CD4-positive, alpha-beta T cell treated with Interleukin-4 for 1 hour (primary cell): Measurements from ENCODE around the gene CFAP74.

Experiments used
- DNase-seq, 2 donors: peaks; one replicate each; pipeline ENCODE4 v3.0.0-alpha.2; 2020 to 2022

Gene CFAP74

DNA sequence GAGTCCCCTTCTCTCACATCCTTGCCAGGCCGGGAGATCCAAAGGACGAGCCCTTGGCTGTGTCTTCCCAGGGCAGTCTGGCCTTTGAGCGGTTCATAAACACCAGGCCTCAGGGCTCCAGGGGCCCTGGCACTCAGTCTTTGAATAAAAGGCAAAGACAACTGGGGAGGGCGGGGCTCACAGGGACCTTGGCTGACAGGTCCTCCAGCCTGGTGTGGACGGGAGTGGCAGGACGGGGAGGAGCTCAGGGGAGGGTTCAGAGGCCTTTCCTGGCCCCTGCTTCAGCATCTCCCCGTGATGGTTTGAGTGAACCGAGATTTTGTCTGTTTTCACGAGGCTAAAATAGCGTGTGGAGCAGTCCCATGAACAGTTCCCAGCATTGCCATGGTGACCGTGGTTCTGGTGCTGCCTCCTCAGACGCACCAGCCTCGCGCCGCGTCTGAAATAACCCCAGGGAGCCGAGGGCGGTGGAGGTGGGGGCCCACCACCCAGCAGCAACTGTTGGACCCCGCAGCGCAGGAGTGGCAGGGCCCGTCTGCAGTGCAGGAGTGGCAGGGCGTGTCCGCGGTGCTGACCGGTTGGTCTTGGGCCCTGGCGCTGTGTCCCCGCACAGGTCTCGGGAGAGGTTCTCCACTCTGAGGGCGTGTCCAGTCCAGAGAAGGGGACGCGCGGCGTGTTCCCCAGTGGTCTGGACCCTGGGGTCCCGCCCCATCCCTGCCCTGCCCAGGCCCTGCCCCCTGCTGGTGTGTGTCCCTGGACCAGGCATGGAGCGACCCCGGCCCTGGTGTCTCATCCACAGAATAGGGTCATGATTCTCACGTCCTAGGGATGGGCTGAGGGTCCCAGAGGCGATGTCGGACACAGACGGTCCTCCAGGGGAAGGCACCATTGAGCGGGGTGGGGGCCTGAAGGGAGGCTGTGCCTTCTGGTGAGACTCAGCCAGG lies 39.5 kb upstream of the CFAP74 start:
- no peak for DNase-seq

DNA sequence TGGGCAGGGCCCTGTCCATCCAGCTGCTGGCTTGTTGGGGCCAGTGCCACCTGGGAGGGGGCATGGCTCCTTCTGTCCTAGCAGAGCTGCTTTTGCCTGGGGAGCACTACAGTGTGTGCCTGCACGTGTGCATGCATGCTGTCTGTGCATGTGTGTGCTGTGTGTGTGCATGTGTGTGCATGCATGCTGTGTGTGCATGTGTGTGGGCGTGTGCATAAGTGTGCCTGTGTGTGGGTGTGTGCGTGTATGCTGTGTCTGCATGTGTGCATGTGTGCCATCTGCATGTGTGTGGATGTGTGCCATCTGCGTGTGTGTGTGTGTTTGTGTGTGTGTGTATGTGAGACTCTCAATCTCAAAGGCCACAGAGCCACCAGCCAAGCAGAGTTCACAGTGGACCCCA lies 38.3 kb upstream of the CFAP74 start:
- DNase-seq, result no peak

DNA sequence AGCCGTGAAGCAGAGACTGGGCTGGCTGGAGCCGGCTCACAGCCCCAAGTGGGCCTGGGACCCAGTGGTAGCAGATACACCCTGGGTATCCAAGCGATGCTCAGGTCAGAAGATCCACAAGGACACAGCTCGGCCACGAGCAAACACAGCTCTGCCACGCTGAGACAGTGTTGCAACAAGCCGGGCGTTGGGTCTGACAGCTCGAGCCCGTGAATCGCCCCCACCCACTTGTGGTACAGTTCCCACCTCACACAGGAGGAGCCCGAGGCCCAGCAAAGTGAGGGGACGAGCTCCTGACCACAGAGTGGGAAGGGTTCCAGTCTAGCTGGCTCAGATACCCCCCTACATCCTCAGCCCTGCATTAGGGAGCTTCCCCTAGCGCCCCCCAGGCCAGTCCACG lies 37.7 kb upstream of the CFAP74 start:
- DNase-seq, result no peak

DNA sequence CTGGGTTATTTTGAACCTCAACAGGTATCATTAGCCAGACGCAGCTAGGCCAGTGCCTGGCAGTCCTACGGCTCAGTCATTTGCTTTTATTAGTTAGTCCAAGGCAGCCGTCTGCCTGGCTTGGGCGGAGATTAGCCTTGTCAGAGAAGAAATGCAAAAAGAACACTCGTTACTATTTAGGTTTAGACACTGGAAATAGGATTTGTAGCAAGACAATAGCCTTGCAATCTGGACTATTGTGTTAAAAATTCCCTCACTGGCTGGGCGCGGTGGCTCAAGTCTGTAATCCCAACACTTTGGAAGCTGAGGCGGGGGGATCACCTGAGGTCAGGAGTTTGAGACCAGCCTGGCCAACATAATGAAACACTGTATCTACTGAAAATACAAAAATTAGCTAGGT lies 35.7 kb upstream of the CFAP74 start:
- no peak for DNase-seq

DNA sequence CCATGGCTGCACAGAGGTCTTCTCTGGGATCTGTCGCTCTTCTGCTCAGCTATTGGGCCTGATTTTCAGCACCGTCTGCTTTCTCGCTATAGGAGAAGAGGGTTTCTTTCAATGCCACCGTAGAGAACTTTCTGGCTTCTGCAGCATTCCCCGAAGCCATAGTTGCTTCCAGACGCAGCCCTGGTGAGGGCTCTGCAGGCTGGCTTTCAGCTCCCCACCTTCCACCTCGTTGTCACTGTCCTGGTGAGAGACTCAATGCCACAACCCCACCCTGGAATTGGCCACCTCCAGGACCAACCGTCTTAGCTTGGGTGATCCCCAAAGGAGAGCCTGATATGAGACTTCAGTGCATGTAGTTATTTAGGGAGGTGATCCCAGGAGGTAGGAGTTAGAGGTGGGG lies 34.6 kb upstream of the CFAP74 start:
- no peak for DNase-seq

DNA sequence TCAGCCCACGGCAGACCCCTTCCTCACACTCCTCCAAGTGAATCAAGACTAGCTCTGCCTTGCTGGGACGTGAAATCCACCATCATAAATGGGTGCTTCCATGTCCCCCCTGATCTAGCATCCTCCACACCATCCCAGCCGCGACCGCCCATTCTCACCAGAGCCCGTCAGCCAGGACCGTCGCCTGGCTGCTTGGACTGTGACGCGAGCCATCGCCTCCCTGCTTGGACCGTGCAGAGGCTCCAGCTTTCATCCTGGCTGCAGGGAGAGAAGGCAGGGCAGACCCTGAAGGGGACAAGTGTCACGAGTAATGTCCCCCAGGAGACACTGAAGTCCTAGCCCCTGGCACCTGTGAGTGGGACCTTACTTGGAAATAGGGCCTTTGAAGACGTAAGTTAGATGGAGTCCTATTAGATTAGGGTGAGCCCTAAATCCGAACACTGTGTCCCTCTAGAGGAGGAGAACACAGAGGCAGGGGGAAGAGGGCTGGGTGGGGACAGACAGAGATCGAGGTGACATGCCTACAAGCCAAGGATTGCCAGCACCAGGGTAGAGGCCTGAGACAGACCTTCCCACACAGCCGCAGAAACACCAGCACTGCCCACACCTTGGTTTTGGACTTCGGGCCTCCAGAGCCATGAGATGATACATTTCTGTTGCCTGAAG lies 33.9 kb upstream of the CFAP74 start:
- DNase-seq, result no peak

DNA sequence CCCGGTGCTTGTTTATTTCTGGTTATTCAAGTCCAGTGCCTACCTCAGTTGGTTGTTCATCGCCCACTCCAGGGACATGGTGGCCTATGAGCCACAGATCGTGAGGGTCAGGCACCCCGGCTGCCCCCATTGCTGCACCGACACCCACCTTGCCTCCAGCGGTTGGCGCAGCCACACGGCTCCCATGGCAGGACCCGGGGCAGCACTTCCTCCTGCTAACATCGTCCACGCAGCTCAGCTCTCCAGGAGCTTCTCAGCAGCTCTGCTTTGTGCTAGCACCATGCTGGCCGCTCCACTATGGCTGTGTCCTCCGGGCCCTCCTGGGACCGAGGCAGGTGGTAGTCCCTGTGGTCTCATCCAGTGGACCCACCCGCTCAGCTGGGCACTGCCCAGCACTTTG lies 32.7 kb upstream of the CFAP74 start:
- no peak for DNase-seq

DNA sequence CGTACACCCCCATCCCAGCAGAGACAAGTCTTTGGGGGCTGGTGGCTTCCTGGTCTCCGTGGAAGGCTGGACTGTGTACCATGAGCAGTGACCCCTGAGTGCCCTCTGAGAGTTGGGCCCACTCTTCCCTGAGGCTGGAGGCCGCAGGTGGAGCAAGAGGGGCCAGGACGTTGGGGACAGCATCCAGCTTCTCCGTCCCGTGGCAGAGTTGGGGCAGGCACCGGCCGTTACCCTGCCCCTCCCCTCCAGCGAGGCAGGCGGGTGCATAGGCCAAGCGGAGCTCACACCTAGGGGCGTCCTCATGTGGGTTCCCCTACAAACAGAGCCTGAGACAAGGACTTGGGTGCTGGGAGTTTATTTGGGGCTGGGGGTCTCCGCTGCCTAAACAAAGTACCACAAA lies 29.6 kb upstream of the CFAP74 start:
- DNase-seq, result no peak

DNA sequence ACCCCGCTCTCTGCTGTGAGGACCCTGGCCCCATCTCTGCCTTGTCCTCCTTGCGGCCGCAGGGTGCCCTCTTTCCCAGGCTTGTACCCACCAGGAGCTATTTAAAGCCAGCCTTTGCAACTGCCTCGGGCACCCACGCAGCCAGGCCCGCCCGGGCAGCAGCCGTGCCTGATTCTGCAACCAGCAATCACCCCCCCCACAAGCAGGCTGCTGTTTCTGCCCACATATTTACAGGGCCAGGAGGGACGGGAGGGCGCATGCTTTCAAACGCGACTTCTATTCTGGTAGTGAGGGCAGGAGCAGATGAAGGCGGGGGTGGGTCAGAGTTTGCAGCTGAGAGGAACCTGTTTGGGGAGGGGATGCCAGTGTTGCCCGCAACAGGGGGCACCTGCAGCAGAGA lies 29.2 kb upstream of the CFAP74 start:
- no peak for DNase-seq

DNA sequence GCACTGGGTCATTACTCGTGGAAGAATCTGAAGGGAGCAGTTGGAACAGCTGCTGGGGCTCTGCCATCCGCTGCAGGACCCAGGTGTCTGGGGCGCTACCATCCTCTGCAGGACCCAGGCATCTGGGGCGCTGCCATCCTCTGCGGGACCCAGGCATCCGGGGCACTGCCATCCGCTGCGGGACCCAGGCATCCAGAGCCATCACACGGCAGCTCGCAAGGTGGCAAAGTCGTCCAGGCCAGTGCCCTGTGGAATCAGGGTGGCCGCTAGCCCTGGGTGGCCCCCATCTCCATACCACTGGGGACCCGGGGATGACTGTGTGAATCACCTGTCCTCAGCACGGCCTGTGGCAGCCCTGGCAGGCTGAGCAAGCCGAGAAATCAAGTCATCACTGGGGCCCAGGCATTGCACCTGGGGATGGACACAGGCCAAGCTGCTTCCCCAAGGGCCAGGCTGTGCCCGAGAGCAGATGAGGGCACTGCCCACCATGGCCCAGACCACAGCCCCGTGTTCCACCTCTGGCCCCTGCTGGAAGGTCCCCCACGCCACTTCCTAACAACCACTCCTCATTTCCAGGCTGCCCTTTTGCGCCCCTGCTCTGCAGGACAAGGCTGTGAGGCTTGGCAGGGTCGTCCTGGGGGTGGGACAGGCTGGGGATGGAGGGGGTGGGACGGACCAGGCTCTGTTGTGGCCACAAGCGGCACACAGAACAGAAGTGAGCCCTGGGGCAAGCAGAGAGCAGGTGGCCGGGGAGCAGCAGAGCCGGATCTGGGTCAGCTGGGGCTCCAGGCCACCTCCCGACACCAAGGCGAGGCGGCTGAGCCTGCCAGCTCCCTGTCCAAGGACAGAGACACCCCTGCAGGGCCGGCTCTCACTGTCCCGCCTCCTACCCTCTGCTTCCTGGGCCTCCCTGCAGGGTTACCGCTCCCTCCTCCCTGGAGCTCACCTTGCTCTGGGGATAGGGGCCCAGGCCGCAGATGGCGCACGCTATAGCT lies 28.3 kb upstream of the CFAP74 start:
- DNase-seq, result no peak

DNA sequence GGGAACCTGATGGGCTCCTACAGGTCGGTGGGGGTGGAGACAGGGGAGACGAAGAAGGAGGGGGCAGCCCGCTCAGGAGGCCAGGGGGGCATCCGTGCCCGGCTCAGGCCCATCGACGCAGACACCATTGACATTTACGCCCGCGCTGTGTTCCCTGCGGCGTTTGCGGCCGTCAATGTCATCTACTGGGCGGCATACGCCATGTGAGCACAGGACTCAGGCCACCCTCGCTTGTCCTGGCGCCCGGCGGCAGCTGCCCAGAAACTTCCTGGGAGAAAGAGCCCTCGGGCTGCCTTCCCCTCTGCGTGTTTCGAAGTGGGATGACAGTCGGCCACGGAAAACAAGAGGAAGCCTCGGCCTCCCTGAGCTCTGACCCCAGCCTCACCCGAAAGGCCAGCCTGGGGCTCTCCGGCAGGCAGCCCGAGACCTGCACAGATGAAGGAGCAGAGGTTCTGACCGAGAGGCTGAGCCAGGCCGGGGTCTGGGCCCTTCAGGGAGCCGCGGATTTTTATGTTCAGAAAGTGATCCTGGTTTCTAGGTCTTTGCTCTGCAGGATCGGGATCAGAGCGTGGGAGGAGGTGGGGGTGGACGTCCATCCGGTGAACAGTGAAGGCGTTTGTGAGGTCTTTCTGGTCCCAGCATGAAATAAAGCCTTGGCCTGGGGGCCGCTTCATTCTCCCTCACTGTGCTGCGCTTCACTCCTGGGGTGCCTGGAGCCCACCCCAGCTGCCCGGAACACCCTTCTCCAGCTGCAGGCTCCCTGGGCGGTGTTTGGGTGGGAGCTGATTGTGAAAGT lies 26.7 kb upstream of the CFAP74 start:
- no peak for DNase-seq

DNA sequence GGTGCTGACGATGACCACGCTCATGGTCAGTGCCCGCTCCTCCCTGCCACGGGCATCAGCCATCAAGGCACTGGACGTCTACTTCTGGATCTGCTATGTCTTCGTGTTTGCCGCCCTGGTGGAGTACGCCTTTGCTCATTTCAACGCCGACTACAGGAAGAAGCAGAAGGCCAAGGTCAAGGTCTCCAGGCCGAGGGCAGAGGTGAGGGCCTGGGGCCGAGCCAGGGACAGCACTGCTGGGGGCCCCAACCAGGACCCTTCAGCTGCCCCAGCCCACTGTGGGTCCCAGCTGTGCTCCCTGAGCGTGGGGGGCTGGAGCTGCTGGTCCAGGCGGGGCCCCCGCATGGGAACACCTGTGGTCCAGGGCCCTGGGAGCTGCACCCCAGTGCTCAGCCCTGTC lies 26.0 kb upstream of the CFAP74 start:
- no peak for DNase-seq

DNA sequence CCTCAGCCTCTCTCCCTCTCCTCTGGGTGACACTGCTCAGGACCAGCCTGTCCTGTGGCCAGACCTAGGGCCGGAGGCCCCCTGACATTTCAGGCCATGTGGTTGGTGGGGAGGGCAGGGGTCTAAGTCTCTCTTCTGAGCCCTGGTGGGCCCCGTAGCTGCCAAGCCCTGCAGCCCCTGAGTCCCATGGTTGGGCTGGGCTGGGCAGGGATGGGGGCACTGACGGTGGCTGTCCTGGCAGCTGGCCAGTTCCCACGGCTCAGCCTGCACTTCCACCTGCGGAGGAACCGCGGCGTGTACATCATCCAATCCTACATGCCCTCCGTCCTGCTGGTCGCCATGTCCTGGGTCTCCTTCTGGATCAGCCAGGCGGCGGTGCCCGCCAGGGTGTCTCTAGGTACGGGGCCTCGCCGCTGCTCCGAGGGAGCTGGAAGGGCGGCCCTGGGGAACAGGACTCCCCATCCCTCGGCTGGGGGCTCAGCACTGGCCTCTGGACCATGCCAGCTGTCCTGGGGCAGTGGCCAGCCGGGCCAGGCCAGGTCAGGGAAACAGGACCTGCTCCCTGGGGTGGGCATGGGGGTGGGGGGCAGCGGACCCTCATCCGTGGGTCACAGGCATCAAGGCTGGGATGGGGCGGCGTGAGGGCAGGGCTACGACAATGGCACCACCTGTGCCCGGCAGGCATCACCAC lies 25.4 kb upstream of the CFAP74 start:
- DNase-seq, result no peak

DNA sequence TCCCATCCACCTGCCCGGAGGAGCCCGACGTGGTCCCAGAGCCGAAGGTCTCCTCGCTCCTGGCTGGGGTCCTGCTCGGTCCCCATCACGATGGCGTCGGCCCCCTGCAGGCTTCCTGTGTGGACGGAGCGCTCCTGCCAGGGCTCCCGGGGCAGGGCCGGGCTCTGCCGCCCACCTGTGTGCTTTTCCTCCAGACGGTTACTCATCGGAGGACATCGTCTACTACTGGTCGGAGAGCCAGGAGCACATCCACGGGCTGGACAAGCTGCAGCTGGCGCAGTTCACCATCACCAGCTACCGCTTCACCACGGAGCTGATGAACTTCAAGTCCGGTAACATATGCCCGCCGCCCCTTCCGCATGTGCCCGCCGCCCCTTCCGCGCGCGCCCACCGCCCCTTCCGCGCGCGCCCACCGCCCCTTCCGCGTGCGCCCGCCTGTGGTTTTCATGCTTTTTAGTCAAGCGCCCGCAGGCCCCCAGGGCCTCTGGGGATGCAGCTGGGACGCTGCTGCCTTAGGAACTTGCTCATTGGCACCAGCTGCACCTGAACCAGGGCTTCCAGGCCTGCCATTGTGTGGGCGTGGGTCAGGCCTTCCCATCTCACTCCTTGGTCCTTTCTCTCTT lies 24.5 kb upstream of the CFAP74 start:
- DNase-seq, result no peak

DNA sequence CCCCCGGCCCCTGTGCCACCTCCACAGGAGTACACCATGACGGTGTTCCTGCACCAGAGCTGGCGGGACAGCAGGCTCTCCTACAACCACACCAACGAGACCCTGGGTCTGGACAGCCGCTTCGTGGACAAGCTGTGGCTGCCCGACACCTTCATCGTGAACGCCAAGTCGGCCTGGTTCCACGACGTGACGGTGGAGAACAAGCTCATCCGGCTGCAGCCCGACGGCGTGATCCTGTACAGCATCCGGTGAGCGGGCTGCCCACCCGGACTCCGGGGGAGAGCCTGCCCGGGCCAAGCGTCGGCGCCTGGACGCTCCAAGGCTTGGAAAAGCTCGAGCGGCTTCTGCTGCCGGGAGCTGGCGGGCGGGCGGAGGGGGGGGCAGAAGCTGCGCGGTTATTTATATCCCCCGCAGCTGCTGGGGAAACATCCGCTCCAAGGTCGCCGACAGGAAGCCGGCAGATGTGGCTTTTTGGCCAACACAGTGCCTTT lies 21.9 kb upstream of the CFAP74 start:
- no peak for DNase-seq

DNA sequence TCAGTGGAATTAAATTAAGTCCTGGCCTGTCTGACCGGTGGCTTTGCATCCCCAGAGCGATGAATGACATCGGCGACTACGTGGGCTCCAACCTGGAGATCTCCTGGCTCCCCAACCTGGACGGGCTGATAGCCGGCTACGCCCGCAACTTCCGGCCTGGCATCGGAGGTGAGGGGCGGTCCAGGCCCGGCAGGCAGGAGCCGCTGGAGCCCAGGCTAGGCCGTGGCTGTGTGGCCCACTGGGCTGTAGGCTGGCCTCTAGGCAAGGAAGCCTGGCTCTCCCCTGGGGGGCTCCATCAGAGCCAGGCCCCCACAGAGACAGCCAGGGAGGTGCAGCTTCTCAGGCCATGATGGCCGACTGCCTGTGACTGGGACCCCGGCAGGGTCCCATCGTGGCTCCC lies 21.3 kb upstream of the CFAP74 start:
- no peak for DNase-seq

DNA sequence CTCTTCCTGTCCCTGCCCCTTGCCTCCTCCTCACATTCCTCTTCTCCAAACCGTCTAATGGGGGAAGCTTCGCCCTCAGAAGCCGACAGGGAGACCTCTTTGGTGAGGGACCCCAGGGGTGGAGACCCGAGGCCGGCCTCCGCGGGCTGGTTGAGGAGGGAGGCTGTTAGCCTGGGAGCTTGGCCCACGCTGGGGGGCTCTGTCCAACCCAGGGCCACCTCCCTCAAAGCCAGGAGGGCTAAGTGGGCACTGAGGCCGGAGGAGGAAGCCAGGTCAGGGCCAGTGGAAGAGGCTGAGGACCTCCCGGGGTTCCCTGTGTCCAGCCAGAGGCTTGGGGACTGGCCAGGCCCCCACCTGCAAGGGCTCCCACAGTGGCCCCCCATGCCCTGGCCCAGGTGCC lies 20.9 kb upstream of the CFAP74 start:
- no peak for DNase-seq

DNA sequence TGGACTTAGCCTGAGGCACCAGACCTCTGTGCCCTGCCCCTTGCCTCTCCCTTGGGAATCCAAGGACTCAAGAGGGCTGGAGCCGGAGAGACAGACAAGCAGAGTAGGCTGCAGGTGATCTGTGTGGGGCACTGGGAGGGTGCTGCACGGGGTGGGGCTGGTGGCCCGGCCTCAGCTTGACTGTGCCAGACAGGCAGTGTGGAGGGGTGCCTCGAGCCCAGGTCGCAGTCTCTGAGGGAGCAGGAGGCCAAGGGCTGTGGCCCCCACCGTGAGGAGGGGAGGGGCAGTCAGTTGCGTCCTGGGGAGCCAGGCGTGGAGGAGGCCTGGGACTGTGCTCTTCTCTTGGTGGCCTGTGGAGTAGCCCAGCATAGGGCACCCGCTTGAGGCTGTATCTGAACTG lies 19.6 kb upstream of the CFAP74 start:
- DNase-seq, result no peak

DNA sequence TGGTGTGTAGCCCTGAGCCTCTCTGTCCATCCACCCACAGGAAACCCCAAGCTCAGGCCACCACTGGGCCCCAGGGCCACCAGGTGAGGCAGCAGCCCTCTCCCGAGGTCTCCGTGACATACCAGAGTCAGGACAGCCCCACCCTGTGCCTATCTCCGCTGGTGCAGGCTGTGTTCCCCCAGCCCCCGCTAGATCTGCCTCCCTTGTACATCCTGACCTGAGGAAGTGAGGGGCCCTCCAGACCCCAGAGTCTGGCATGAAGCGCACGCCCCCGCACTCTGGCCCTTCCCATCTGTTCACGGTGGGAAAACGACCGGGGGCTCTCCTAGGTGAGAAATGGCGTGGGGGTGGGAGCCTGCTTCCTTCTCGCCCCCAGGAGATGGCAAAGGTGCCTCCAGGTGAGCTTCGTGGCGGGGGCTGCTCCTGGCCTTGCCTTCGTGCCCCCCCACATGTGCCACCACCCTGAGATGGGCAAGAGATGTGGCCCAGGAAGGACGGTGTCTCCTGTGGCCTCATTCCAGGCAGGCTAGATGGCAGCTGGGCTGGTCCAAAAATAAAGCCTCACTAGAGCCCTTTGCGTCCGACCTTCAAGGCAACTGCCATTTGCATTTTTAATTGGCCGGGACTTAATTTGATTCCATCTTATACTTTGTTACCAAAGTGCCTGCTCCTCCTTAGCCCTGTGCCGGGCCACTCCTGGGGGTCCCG lies 18.6 kb upstream of the CFAP74 start:
- no peak for DNase-seq

DNA sequence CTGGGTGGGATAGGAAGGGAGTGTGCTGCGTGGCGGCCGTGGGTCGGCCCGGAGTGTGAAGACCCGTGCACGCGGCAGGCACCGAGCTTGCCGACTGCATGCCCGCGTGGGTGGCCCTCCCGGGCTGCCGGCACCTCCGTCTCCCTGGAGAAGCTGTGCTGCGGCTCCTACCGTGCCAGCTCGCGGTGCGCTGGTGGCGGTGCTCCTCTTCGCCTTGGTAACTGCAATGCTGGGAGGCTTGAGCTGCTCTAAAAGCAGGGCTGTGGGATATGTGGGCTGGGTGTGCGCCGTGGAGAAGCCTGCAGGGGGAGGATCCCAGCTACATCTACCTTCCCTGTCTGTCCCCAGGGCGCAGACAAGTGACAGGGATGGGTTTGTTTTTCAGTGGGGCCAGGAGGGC lies 18.0 kb upstream of the CFAP74 start:
- no peak for DNase-seq

DNA sequence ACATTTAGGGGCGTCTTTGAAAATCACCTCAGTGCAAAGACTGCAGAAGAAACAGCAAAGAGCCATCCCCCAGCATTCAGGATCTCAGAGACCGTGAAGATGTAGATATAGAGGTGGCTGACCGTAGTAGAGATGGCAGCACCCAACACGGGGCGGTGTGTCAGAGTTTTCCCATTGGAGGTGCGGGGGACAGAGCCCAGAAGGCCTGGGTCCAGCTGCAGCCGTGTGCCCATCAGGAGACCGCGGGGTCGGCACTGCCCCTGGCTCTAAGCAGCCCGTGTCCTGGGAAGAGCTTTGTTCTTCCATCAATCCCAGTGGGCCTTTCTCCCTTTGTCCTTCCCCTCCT lies 16.7 kb upstream of the CFAP74 start:
- no peak for DNase-seq
